NK-92 (cell line): ENCODE measurements around the gene MST1.
"Not testable (repeated sequence)": the region's sequence is repeated elsewhere in the genome, so short reads cannot be mapped to it uniquely, and the experiment has no call there.

Experiments
- DNase-seq: peaks from one replicate; lab custom pipeline; 2025; ENCODE audit not compliant: unreplicated experiment; lab: John Stamatoyannopoulos, UW

MST1 gene

DNA sequence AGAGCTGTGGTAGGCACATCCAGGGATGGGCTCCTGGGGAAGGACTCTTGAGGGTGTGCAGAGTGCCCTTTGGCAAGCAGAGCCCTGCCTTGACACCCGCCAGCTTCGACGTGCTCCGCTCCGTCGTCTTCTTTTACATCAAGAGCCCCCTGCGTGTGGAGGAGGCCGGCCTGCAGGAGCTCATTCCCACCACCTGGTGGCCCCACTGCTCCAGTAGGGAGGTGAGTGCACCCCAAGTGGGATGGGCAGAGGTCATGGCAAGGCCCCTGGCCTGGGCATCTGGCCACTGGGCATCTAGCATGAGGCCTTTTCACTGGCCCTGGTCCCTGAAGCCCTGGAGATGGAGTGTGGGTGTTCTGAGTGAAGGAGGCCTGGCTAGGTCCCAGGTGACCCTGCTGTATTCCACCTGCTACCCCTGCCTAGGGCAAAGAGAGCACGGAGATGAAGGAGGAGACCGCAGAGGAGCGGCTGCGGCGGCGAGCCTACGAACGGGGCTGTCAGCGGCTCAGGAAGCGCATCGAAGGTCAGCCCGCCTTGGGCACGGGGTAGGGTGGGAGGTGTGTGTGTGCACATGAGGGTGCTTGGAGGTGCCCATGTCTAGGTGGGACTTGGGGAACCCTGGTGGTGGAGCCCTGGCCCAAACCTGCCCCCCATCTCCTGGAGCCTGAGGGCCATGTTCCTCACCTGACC is 12.3 kb upstream of the MST1 start:
- no peak for DNase-seq

DNA sequence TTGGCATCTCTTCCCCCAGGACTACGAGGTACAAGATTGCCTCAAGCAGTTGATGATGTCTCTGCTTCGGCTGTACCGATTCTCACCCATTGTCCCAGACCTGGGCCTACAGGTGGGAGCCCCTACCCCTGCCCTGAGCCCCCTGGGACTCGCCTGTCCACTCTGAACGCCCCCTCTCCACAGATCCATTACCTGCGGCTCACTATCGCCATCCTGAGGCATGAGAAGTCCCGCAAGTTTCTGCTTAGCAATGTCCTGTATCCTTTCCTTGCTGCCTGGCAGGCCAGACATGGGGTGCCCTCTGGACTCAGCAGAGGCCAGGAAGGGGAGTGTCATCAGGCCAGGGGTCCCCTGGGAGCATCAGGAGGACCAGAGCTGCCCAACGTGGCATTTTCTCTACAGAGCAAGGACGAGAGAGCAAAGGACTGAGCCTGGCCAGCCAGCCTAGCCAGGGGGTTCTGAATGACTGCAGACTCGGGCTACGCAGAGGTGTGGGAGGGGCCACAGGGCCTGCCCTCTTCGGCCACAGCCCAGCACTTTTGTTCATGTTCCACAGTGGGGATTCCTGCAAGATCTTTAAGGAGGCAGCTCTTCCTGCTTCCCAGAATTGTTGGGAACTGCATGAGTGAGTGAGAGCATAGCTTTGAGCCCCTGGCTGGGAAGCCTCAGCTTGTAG is 11.3 kb upstream of the MST1 start:
- no peak for DNase-seq

DNA sequence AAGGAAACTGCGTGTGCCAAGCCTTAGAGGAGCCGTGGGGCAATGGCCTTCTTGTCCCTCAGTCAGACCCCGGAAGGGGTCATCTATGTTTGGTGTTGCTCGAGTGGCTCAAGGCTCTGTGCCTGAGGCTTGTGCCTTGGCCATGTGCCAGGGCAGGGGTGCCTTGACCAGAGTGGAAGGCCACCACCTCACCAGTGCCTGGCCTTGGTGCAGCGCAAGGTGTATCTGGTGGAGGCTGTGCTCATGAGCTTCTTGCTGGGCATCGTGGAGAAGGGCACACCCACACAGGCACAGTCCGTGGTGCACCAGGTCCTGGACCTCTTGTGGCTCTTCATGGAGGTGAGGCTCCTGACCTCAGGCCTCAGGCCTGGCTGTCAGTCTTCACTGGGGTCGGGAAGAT is 10.7 kb upstream of the MST1 start:
- DNase-seq, result no peak

DNA sequence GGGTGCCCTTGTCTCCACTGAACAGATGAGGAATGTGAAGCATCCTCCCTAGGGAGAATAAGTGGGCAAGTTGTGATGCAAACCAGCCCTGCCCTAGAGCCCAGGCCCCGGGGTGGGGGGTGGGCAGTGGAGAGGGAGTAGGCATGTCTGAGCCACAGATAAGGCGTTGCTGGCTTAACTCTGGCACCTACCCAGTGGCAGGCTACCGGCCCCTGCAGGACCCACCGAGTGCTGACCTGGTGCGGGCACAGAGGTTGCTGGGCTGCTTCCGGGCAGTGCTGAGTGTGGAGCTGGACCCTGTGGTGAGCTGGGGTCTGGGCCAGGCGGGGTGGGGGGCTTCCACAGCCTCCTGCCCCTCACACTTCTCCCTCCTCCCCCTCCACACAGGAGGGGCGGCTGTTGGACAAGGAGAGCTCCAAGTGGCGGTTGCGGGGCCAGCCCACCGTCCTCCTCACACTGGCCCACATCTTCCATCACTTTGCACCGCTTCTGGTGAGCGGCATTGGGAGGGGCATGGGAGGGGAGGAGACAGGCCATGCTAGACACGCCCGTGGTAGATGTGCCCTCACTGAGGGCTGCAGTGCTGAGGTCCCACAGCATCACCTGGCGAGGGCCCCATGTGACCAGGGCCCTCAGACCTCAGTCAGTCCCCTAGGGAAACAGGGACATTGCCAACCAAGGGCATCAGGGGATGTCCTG is 10.2 kb upstream of the MST1 start:
- no peak for DNase-seq

DNA sequence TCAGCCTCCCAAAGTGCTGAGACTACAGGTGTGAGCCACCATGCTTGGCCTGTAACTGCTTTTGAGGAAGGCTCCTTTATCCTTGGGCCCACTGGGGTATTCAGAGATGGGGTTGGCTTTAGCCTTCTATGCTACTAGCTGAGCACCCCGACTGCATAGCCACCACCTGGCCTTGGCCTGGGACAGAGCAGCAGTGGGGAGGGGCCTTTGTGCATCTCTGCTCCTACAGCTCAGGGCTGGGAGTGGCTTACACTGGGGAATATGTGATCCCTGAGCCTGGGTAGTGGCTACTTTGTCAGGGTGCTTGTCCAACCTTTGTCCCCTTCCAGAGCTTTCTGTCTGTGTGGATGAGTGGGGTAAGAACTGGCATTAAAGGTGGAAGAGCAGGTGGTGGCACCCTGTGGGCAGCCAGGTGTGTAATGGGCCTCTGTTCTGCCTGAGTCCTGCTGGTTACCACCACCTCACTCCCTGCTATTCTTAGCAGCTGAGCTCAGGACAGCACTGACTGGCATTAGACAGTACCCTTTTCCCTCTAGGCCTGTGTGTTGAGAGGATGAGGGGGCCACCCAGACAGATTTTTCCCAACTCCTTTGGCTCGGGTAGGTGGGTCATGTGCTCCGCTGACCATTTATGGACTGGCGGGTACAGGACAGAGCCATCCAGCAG is 6.2 kb upstream of the MST1 start:
- DNase-seq, result not testable (repeated sequence)

DNA sequence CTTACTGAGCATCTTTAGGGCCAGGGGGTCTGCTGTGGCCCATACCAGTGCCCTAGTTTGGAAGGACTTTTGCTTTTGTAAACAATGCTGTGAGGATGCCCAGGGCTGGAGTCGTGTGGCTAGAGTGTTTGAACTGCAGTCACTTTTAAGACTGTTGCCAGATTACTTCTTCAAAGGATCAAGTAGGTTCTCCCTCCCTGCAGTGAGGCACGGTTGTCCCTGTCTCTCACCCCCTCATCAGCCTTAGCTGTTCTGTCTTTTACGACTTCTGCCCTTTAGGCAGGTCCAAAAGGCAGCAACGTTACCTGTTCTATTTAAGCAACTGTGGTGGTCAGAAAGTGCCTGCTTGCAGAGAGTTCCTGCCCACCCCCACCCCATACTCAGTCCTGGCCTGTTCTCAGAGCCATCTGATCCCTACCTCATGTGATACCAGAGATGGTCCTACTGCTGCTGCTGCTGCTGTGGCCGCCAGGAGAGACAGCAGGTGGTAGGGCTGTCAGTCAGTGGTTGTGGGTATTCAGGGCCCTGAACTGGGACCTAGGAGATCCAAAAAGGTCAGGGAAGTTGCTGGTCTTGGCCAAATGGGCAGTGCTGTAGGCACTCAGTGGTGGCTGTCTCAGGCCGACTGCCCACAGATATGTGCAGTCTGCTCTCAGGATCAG is 5.3 kb upstream of the MST1 start:
- not testable (repeated sequence) for DNase-seq

DNA sequence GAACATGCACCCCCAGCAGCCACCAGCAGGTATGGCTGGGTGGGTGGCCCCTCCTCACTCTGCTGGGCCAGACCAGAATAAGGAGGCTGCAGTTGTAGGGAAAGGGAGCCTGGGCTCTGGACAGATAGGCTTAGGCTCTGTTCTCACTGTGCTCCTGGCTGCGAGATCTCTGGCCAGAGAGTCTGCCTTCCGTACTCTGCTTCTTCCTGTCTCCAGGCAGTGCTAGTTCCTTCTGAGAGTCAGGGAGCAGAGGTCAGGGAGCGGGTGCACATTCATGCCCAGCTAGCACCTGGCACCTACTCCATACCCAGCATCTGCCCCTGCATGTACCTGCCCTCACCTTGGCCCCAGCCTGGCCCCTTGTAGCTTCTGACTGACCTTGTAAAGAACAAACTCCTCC is 2.2 kb upstream of the MST1 start:
- not testable (repeated sequence) for DNase-seq

DNA sequence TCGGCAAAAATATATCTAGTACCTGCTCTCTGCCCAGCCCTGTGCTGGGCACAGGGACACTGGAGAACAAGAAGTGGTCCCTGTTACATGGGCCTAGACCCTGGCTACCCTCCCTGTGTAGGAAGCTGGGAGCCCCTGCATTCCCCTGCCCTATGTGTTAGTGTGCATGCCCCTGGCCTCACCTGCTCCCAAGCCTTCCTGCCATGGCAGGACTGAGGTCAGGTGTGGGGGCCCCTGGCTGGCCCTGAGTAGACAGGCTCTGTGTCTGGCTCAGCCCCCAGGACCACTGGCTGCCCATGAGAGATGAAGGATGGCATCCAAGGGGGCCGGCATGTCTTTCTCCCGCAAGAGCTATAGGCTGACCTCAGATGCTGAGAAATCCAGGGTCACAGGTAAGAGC is 1.6 kb upstream of the MST1 start:
- DNase-seq, result not testable (repeated sequence)

DNA sequence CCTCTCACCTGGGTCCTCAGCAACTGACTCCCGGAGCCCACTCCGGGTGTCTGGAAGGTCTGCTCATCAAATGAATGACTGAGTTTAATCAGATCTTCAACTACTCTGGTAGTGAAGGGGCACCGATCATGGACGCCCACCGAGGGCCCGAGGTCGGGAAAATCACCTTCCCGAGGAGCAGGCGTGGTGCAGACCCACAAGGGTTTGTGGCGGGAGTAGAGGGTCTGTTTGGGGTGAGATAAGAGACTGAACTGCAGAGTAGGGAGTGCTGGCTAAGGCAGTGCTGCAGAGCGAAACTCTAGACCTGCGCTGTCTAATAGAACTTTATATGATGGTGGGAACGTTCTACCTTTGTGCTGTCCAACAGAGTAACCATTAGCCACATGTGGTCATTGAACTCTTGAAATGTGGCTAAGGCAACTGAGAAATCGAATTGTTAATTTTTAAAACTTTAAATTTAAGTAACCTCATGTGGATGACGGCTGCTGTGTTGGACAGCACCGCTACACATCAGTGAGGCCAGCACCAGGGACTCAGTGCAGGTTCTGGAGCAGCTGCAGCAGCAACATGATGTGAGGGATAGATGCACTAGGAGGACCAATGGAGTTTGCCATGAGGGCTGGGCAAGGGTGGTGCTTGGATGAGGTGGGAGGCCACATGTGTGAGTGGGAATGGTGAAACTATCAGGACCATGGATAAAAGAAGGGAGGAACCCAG is 792 bp upstream of the MST1 start:
- not testable (repeated sequence) for DNase-seq

DNA sequence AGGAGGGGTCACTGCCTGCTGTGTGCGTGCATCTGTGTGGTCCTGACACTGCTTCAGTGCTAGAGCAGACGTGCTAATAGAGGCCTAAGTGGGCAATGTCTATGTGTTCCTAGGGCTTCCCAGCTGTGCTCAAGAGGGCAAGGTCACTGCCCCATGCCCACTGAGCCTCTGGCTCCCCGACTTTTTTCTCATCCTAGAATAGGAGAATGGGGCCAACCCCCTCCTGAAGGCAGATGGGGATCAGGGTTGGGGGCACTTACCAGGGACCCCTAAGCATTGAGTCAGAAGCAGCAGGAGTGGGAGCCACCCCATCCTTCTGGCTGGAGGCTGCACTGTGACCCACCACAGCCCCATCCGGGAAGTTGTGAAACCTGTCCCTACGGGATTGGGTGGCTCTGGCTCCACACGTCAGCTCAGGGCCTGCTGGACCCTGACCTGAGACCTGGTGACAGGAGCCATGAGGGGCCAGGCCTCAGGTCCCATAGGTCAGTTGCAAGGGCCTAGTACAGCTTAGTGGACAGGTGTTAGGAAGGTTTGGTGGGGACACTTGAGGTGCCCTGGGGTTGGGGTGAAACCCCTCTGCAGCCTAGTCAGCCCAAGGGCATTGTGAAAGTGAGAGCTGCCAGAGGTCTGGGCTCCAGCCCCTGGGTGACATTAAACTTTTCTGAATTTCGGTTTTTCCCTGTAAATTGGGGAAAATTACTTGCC is 782 bp downstream of the MST1 start:
- not testable (repeated sequence) for DNase-seq

DNA sequence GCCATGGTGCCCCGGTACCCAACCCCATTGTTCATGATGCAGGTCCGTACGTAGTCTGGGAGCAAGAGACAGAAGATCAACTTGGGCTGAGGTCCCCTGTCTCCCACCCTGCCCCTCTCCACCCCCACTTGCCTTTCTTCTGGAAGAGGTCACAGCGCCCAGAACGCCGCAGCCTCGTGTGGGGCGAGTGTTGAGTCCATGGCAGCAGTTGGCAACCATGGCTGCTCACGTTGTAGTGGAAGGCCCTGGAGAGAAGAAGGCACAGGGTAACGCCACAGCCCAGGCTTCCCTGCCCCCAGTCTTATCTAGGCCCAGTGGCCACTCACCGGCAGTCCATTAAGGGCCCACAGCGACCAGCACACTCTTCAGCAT is 1.9 kb downstream of the MST1 start:
- not testable (repeated sequence) for DNase-seq

DNA sequence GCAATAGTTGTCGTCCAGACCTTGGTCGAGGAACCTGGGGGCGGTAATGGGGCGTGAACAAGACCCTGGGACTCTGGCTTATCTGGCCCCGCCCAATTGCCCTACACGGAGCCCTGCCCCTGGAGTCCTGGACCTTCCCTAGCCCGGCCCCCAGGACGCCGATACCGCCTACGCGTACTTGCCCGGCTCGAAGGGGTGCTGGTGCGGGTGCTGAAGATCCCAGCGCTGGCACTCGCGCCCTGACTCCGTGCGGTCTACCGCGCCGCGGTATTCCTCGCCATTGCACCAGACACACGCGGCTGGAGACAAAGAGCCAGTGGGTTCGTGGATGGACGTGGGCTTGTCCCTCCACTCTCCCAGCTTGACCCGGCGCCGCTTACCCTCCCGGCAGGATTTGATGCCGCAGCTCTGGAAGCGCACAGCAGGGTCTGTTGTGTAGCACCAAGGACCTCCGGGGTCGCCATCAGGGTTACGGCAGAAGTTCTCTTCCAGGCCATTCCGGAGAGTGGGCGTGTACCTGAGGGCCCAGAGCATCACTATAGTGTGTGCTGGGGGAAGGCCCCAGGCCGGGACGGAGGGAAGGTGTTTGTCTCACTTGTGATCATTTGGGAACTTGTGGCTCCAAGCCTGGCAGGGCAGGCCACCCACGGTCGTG is 2.4 kb downstream of the MST1 start:
- not testable (repeated sequence) for DNase-seq

DNA sequence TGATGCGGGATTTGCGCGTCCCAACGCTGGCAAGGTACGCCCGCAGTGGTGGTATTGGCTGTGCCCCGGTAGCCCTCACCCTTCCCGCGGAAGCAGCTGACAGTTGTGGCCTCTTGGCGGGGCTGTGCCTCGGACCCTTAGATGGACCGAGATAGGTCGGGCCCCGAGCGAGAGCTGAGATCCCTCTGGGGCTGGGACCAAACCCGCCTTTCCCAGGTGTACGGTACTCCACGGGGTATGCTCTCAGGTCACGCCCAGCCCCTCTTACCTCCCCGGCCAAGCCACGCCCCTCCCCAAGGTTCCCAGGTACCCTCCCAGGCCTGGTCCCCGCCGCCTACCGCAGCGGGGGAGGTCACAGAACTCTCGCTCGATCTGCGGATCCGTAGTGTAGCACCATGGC is 2.9 kb downstream of the MST1 start:
- not testable (repeated sequence) for DNase-seq

DNA sequence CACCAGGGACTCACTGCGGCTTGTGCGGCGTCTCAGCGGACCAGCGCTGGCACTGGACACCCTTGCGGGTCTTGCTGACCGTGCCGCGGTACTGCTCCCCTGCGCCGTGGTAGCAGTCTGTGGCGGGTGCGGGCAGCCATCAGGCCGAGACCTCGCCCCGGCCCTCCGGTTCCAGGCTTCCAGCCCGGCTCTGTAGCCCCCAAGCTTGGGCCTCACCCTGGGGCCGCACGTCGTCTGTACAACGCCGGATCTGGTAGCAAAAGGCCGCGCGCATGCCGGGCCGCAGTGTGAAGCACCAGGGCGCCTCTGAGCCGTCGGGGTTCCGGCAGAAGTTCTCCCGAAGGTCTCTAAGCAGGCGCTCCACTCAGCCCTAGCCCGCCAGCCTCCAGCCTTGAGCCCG is 3.4 kb downstream of the MST1 start:
- DNase-seq, result not testable (repeated sequence)

DNA sequence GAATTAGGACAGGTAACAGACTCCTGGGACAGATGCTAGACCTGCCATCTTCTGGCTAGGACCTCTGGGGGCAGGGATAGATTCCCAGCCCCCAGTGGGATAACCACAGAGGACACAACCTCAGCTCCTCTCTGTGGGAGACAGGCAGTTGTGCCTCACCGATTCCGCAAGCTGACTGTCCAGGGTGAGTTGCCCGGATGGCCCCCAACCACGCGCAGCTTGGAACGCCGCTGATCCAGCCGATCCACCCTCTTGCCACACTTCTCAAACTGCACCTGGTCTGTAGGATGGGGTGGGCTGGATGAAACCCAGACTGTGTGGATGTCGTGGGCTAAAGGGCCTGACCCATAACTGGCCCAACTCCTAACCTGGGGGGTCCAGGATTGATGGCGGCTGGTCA is 4.2 kb downstream of the MST1 start:
- DNase-seq, result not testable (repeated sequence)

DNA sequence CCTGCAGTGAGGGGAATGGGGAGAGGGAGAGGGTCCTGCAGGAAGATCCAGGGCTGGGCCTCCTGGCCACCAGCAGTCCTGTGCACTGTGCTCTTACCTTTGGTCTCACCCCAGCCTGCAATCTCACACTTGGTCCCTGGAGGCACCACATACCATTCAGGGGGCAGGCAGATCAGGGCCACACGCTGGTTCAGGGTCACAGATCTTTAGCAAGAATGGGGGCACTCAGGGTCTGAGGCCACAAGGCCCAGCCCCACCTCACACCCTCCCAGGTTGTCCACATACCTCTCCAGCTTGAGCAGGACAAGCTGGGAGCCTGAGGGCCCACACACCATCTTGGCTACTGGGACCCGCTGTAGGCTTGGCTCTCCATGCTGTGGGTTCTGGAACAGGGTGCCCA is 4.8 kb downstream of the MST1 start:
- not testable (repeated sequence) for DNase-seq

DNA sequence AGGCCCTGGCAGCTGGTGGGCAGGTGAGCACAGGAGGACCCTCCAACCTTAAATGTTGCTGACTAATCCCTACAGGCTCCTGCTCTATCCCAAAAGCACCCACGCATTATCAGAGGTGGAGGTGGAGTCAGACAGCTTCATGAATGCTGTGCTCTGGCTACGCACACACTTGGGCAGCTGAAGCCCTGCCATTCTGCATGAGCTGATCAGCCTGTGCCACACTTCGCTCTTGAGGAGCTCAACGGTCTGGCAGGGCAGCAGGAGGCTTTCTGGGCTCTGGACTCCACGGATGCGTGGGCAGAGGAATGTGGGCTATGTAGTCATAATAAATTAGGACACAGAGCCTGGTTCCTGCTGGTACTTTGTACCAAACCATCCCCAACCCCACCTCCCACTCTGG is 6.1 kb downstream of the MST1 start:
- DNase-seq, result no peak

DNA sequence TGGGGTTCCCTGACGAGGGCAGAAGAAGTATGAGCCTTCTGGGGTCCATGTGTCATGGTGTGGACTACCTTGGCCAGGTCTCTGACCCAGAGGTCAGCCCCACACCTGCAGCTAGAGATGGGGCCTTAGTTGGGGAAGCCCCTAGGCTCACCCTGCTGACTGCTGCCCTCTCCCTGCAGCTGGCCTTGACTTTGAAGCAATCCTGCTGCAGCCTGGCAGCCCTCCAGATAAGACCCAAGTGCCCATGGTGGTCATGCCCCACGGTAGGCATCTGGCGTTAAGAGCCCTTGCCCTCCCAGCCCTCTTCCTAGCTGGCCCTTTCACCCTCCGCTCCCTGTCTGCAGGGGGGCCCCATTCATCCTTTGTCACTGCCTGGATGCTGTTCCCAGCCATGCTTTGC is 7.7 kb downstream of the MST1 start:
- no peak for DNase-seq

DNA sequence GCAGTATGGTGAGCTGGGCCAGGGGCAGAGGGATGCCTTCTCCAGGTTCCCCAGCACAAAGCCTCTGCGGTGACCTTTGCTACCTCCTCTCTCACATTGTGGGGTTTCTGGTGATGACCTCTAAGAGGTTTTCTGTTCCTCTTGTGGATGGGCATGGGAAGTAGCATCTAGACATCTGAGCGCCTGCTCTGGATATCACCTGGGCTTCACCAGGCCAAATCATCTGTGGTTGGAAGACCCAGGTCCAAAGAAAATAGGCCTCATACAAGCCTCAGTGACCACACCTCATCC is 8.1 kb downstream of the MST1 start:
- no peak for DNase-seq
